Lower leg skin (tissue), 3 donors: ENCODE measurements around the gene ARHGAP44.

Experiments
- POLR2A ChIP-seq, 2 donors: fragments of 450-650 bp; IDR thresholded peaks; one replicate each; pipeline ENCODE4 v1.6.1; 2016 to 2017; ENCODE audit warnings: antibody characterized with exemption in 2 of 2, mild to moderate bottlenecking in 1 of 2, moderate library complexity in 1 of 2
- TF ChIP-seq, protein P1 (sequence below), 3 donors: fragments of 450-650 bp; IDR thresholded peaks; one replicate each; pipeline ENCODE4 v1.5.1; 2016; ENCODE audit warnings: antibody characterized with exemption in 3 of 3, mild to moderate bottlenecking in 3 of 3, moderate library complexity in 2 of 3

DNA sequence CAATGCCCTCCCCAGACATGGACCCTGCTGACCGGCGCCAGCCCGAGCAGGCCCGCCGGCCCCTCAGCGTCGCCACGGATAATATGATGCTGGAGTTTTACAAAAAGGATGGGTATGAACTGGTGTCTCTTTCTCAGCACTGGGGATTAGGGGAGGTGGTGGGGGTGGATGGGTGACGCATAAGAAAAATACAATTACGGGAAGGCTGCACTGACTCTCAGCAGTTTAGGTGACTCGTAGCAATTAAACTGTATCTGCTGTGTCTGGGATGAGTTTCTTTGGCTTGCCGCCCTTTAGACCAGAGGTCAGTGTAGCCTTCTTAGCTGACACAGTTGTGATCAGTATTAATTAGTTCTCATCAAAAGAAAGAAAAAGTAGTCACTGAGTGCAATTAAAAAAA, 169.5 kb downstream of the ARHGAP44 start:
- TF ChIP-seq, protein P1, sequence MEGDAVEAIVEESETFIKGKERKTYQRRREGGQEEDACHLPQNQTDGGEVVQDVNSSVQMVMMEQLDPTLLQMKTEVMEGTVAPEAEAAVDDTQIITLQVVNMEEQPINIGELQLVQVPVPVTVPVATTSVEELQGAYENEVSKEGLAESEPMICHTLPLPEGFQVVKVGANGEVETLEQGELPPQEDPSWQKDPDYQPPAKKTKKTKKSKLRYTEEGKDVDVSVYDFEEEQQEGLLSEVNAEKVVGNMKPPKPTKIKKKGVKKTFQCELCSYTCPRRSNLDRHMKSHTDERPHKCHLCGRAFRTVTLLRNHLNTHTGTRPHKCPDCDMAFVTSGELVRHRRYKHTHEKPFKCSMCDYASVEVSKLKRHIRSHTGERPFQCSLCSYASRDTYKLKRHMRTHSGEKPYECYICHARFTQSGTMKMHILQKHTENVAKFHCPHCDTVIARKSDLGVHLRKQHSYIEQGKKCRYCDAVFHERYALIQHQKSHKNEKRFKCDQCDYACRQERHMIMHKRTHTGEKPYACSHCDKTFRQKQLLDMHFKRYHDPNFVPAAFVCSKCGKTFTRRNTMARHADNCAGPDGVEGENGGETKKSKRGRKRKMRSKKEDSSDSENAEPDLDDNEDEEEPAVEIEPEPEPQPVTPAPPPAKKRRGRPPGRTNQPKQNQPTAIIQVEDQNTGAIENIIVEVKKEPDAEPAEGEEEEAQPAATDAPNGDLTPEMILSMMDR (IDR thresholded peaks at IDR 0.05) = no peak
- no peak for TF ChIP-seq POLR2A (IDR thresholded peaks at IDR 0.05)
